ENCODE measurements around the gene CLCN7.
A peak's percentile ranks its signal among the peaks of the same experiment; 100 is the strongest.

Gene CLCN7

DNA sequence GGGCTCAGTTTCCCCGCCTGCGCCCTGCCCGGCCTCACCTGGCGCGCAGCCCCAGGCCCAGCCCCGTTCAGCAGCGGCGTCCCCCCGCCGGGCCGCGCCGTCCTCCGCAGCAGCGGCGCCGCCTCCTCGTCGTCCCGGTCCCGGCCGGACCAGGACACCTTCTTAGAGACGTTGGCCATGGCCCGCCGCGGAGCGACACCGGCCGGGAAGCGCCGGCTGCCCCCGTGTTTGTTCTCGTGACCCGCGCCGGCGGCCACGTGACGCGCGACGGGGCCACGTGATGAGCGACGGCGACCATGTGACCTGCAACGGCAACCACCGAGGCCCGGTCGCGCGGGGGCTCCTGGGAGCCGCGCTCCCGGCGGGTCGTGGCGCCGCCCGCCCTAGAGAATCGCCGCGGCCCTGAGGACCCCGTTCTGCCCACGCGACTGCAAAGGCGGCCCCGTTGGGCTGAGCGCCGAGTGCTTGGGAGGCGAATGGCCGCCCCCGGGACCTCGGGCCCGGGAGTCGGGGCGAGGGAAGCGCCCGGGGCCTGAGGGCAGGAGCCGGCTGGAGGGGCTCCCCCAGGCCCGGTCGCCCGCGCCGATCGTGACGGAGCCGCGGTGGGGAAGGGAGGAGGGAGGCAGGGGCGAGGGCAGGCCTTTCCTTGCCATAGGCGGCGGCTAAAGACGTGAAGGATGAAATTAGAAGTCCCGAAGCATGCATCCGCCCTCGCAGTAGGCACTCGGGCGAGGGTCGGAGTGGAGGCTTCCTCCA is at the start of gene CLCN7:
Gene CLCN7 (minus strand): TSS at position 233 of the 756 bp plus-strand sequence. CDS start 54 bp downstream, at position 179.
- DNase-seq (ENCODE audit: low read depth) = peak; percentile 88

DNA sequence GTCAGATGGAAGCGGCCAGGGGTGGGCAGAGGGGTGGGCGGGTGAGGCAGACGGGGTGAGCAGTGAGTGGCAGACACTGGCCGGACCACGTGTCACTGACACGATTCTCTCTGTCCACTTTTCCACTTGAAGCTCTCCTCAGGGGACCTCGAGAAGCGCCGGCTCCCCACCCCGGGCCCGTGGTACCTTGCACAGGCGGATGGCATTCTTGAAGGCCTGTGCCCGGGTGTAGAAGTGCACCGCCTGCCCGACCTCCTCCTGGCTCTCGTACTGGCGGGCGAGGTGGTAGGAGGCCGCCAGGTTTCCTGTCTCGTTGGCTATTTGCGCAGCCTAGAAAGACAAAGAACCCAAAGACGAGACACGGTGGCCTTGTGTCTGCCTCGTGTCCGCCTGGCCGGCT is 49.5 kb upstream of the CLCN7 start:
- DNase-seq (ENCODE audit: low read depth) = no peak

DNA sequence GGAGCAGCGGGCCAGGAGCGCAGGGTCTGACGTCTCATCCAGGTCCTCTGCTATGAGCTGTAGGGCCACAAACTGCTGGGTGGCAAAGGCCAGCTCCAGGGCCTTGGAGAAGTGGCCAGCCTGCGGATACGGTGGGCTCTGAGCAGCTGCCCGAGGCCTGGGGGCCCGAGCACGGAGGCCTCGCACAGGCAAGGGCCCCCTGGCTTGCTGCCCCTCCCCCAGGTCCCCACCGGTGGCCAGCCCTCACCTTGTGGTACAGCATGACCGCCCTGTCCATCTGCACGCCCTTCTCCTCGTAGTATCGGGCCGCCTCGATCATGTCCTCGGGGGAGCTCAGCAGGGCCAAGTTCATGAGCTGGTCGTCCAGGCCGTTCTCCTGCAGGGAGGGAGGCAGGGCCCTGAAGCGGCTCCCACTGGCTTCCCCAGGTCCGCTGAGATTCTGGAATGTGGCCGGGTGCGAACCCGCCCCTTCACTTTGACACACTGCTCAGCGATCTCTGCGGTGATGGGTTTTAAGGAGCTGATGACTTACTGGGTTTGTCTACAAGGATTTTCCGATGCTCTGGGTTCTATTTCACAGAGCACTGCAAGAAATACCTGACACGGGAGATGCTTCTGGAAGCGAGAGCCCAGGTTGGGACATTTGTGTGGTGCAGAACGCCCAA is 48.9 kb upstream of the CLCN7 start:
- DNase-seq (ENCODE audit: low read depth) = no peak

GRCh38 chr16:1520461-1520860 is 45.6 kb upstream of the CLCN7 start:
- DNase-seq (ENCODE audit: low read depth) = no peak

GRCh38 chr16:1519831-1520230 is 45.0 kb upstream of the CLCN7 start:
- no peak for DNase-seq (ENCODE audit: low read depth)

GRCh38 chr16:1518626-1519135 is 43.9 kb upstream of the CLCN7 start:
- no peak for DNase-seq (ENCODE audit: low read depth)

- no peak for DNase-seq (ENCODE audit: low read depth)
These were observed 39.7 kb upstream of the CLCN7 start for GRCh38 chr16:1514507-1514906.

DNA sequence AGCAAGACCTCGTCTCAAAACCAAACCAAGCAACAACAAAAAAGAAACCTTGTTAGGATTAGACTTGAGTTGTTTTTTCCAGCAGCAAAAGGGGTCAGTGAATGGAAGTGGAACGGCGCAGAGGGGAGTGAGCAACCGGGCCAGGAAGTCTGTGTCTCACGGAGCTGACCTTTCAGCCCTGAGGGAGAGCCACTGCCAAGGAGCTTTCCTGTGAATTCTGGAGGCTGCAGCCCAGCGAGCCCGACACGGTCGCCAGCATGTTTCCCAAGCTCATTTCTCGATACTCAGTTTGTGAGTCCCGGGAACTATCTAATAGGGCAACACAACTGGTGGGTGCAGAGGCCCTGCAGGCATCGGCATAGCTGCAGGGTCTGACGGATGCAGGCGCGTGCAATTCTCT is 37.9 kb upstream of the CLCN7 start:
- DNase-seq (ENCODE audit: low read depth) = no peak

DNA sequence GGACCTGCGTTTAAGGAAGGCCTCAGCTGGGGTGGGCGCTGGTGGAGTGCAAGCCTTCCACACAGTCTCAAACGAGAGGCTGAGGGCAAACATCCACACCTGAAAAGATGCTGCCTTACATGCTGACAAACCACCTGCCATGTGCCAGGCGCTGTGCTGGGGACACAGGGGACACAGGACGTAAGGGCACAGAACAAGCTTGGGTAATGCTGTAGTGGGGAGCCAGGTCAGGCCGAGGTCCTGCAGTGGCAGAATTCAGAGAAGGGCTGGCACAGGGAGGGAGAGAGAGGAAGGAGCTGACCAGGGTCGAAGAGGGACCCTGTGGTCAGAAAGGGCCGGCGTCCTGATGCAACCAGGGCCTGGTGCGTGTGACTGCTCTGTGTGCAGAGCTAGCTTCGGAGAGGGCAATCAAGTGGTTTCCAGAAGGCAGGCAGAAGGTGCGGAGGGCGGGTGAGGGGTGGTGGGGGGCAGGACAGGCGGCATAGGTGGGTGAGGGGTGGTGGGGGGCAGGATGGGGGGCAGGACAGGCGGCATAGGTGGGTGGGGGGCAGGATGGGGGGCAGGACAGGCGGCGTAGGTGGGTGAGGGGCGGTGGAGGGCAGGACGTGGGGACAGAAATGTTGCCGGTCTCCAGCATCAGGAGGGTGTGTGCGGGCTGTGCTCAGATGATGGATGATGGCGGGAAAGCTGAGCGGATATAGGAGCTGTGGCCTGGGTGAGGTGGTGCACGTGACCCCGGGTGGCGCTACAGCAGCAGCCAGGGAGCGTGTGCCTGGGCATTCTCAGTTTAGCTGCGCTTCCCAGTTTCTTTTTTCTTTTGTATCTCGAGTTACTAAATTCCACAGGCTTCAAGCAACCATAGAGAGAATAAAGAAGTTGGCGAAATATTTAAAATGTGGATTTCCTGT is 37.1 kb upstream of the CLCN7 start:
- DNase-seq (ENCODE audit: low read depth) = no peak

DNA sequence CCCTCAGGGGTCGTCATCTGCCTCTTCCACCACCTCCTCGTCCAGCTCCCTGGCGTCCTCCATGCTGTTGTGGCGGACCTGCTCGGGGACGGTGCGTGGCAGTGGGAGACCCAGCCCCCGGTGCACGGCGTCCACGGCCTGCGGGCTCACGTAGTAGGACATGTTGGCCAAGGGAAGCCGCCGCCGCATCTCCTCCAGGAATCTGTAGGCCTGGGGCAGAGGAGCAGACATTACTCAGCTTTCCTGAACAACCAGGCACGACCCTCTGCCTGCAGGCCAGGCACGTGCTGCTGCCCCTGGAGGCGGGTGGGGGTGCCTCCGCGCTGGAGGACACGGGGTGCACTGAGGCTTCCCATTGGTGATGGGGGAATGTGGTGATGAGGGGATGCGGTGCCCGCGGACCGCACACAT is 36.1 kb upstream of the CLCN7 start:
- no peak for DNase-seq (ENCODE audit: low read depth)

DNA sequence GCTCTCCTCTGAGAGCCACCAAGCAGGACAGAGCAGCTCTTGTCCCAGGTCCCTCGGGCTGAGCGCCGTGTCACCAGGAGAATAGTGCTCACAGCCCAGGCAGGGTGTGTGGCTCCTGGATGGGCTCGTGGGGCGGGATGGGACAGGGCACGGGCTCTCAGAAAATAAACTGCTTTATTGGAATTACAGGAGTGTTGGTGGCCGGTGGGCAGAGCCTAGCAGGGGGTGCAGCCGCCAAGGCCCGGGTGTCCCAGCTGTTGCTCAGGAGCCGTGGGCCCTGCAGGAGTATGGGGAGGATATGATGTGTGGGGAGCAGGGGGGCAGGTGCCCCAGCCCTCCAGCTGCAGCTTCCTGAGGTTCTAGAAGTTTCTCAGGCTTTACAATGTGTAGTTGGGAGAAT is 35.4 kb upstream of the CLCN7 start:
- no peak for DNase-seq (ENCODE audit: low read depth)

DNA sequence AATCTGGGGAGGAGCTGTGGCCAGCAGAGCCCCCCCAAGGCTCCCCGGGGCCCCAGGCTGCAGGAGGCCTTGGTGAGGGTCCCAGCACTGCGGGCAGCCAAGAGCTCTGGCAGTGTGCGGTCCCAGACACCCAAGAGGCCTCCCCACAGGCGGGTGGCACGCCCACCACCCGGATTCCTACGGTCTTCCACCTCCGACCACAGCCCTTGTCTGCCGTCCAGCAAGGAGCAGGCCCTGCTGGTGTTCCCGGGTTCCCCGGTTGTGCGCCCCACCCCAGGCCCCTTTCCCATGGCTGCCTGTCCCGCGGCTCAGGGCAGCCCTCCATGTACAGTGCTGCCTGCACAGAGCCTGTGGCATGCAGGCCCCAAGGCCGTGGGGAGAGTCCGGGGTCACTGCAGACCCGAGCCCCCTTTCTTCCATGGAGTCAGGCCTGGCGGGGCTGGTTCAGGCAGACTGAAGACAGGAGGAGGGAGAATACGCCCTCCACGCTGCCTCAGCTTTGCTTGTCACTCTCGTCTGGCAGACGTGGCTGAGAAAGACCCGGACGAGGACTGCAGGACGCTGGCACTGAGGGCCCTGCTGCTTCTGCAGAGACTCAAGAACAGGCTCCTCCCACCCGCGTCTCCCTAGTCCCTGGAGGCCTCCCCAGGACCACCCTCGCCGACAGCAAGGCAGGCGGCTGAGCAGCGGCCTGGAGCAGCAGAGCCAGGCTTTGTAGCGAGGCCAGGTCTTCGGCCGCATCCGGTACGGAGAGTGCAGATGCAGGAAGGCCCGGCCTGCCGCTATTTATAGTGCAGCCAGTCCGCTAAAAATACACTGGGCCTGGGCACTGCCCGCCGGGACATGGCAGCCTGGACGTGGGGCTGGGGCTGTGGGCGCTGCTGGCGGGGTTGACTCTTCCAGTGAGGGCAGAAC is 34.7 kb upstream of the CLCN7 start:
- no peak for DNase-seq (ENCODE audit: low read depth)

DNA sequence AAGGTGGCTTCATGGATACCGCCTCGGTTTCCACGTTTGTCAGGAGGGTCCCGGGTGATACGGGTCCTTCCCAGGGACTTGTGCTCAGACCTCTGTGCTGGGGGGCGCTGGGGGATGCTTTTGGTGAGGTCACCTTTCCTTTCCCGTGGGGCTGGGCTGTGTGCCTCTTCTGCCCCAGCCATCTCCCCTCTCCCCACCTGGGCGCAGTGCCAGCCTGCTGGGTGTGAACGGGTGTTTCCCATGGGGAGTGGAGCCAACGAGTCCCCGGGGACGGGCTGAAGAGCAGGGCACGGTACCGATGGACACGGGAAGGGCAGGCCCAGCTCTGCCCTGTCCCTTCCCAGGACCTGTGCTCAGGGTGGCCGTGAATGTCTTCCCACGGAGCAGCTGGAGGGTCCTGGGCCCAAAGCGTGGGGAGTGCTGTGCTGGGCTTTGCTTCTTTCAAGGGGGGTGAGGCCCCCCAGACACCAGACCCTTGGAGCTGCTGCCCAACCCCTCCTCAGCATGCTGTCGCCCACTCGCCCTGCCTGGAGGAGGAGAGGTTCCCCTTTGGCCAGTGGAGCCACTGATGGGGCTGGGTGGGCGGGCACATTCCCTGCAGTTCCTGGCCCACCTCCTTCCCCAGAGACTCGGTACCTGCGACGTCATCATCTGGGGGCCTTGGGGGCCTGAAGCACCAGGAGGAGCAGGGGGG is 33.8 kb upstream of the CLCN7 start:
- no peak for DNase-seq (ENCODE audit: low read depth)

GRCh38 chr16:1506494-1507213 is 31.8 kb upstream of the CLCN7 start:
- no peak for DNase-seq (ENCODE audit: low read depth)

GRCh38 chr16:1505912-1506311 is 31.1 kb upstream of the CLCN7 start:
- DNase-seq (ENCODE audit: low read depth) = no peak

- DNase-seq (ENCODE audit: low read depth) = no peak
These were observed 30.4 kb upstream of the CLCN7 start for GRCh38 chr16:1505073-1505844.

DNA sequence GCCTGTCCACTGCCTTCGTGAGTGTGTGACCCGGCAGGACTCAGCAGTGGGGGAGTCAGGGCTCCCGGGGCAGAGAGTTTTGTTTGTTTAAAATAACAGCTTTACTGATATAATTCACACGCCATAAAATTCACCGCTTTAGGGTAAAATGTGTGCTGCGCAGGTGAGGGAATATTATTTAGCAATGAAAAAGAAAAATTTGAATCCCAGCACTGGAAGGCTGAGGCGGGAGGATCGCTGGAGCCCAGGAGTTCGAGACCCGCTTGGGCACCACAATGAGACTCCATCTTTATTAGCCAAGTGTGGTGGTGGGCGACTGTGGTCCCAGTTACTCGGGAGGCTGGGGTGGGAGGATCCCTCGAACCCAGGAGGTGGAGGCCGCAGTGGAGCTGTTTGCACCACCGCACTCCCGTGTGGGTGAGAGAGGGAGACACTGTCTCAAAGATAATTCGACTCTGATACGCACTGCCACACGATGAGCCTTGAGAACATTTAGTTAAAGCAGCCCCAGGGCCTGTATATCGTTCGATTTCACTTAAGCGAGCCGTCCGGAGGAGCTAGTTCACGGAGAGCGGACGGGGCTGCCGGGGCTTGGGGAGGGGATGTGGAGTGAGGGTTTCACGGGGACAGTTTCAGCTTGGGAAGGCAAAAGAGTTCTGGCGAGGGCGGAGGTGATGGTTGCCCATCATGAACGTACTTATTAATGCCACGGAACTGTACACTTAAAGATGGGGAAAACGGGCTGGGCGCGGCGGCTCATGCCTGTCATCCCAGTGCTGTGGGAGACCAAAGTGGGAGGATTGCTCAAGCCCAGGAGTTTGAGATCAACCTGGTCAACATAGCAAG is 28.5 kb upstream of the CLCN7 start:
- DNase-seq (ENCODE audit: low read depth) = no peak
